A549 (cell line): Measurements from ENCODE around the gene PTPN23. TPM values are rescaled to one million over a fixed set of nuclear protein-coding genes. Genes with fewer than 3 reads are reported as not detected.
"Not testable (repeated sequence)": the region's sequence is repeated elsewhere in the genome, so short reads cannot be mapped to it uniquely, and the experiment has no call there.

Experiments used
- ATAC-seq, 2 experiments: fragments of 200-7000 bp in 1 of 2; fragments of >200 bp in 1 of 2; cut with Nextera tagmentation in 1 of 2; cut with Tn5 transposase in 1 of 2; 3 replicates each; pipeline versions ENCODE4 v1.8.0 to v1.9.1; 2018 to 2020; ENCODE audit warnings: mild to moderate bottlenecking in 1 of 2, moderate library complexity in 1 of 2
- CTCF ChIA-PET: fragments of 300-600 bp; sonication (Branson Sonifier 250); formaldehyde crosslinking; extraction: SDS; loops from one replicate; lab custom pipeline; 2021; ENCODE audit warnings: antibody characterized with exemption, inconsistent platforms; lab: Yijun Ruan, JAX
- POLR2A ChIA-PET: fragments of 350-600 bp; formaldehyde crosslinking; extraction: SDS; loops from one replicate; lab custom pipeline; 2021; ENCODE audit warnings: antibody characterized with exemption, inconsistent platforms; lab: Yijun Ruan, JAX
- DNase-seq, 2 experiments: peaks; one replicate each; pipeline versions ENCODE4 v3.0.0 to v3.0.0-alpha.2; 2011 to 2016; ENCODE audit warnings: low read depth in 1 of 2, low spot score in 1 of 2
- FAIRE-seq: peaks from 2 replicates; lab custom pipeline; 2011; peaks lifted over from hg19 to GRCh38; lab: Jason Lieb, UNC
- H3K27ac ChIP-seq, 2 experiments: fragments of >200 bp; sonication (Bioruptor Twin); formaldehyde crosslinking; 3 replicates each; pipeline ENCODE4 v1.5.1; 2016 to 2017
- H3K4me1 ChIP-seq: fragments of >200 bp; sonication (Bioruptor Twin); formaldehyde crosslinking; 3 replicates; pipeline ENCODE4 v1.6.1; 2016
- H3K4me2 ChIP-seq: fragments of >200 bp; sonication (Bioruptor Twin); formaldehyde crosslinking; 3 replicates; pipeline ENCODE4 v1.6.1; 2016
- H3K4me3 ChIP-seq: fragments of >200 bp; sonication (Bioruptor Twin); formaldehyde crosslinking; 3 replicates; pipeline ENCODE4 v1.5.1; 2016
- H3K9me3 ChIP-seq: fragments of >200 bp; sonication (Bioruptor Twin); formaldehyde crosslinking; 3 replicates; pipeline ENCODE4 v1.6.1; 2016
- ATOH8 ChIP-seq: fragments of 250-450 bp; sonication (Bioruptor Pico); IDR thresholded peaks from 2 replicates; pipeline ENCODE4 v1.5.0; 2020; ENCODE audit warnings: low read depth, mild to moderate bottlenecking, moderate library complexity
- CEBPB ChIP-seq, 2 experiments: fragments of >200 bp in 1 of 2; sonication (Bioruptor Twin) in 1 of 2; formaldehyde crosslinking in 1 of 2; IDR thresholded peaks; 2 replicates each; pipeline ENCODE4 v1.6.1; 2012 to 2016
- EHF ChIP-seq: fragments of 250-450 bp; sonication (Bioruptor Pico); IDR thresholded peaks from 2 replicates; pipeline ENCODE4 v1.5.0; 2020; ENCODE audit warnings: mild to moderate bottlenecking
- EHMT2 ChIP-seq: fragments of 200-600 bp; sonication (generic); IDR thresholded peaks from 2 replicates; pipeline ENCODE4 v1.6.1; 2016; ENCODE audit warnings: antibody characterized with exemption, low read depth, mild to moderate bottlenecking, moderate library complexity
- FOSB ChIP-seq: fragments of 250-450 bp; sonication (Bioruptor Pico); IDR thresholded peaks from 2 replicates; pipeline ENCODE4 v1.5.0; 2020; ENCODE audit warnings: mild to moderate bottlenecking, moderate library complexity
- FOXS1 ChIP-seq: fragments of 250-450 bp; sonication (Bioruptor Pico); IDR thresholded peaks from 2 replicates; pipeline ENCODE4 v1.5.0; 2020; ENCODE audit warnings: mild to moderate bottlenecking, moderate library complexity
- HDAC2 ChIP-seq: fragments of 200-600 bp; sonication (generic); IDR thresholded peaks from 2 replicates; pipeline ENCODE4 v1.6.1; 2016
- KDM5A ChIP-seq: fragments of 200-600 bp; sonication (generic); IDR thresholded peaks from 2 replicates; pipeline ENCODE4 v1.6.1; 2016; ENCODE audit warnings: antibody characterized with exemption, mild to moderate bottlenecking
- MAFK ChIP-seq: fragments of 450-650 bp; IDR thresholded peaks from 2 replicates; pipeline ENCODE4 v1.6.1; 2014; ENCODE audit not compliant: partially characterized antibody
- POLR2AphosphoS2 ChIP-seq: conservative IDR thresholded peaks from 2 replicates; pipeline ENCODE4 v1.6.1; 2012; ENCODE audit warnings: low read length, improper control_type of control experiment, inconsistent platforms
- RAD21 ChIP-seq, 2 experiments: fragments of >200 bp in 1 of 2; sonication (Bioruptor Twin) in 1 of 2; formaldehyde crosslinking in 1 of 2; IDR thresholded peaks in 1 of 2; conservative IDR thresholded peaks in 1 of 2; 2 replicates in 1 of 2; 3 replicates in 1 of 2; pipeline ENCODE4 v1.6.1; 2012 to 2018; ENCODE audit warnings: inconsistent platforms in 1 of 2
- RCOR1 ChIP-seq: fragments of 150-350 bp; IDR thresholded peaks from 2 replicates; pipeline ENCODE4 v1.6.1; 2014; ENCODE audit warnings: antibody characterized with exemption, low read length, low read depth
- RFX5 ChIP-seq: fragments of 450-650 bp; IDR thresholded peaks from 2 replicates; pipeline ENCODE4 v1.7.1; 2014; ENCODE audit warnings: antibody characterized with exemption, mild to moderate bottlenecking, moderate library complexity
- SMC3 ChIP-seq: fragments of >200 bp; sonication (Bioruptor Twin); formaldehyde crosslinking; IDR thresholded peaks from 3 replicates; pipeline ENCODE4 v1.6.1; 2018; ENCODE audit warnings: inconsistent platforms
- ZFP36 ChIP-seq: fragments of 450-650 bp; IDR thresholded peaks from 2 replicates; pipeline ENCODE4 v1.6.1; 2014; ENCODE audit warnings: borderline replicate concordance; ENCODE audit not compliant: partially characterized antibody
- ZNF302 ChIP-seq: fragments of 250-450 bp; sonication (Bioruptor Pico); IDR thresholded peaks from 2 replicates; pipeline ENCODE4 v1.9.0; 2021; ENCODE audit warnings: inconsistent platforms, mild to moderate bottlenecking, moderate library complexity
- WGBS: methylation state at CpG from one replicate; pipeline ENCODE4 v1.1.6; 2017; ENCODE audit errors: missing lambda C conversion rate; 5-methylcytosine and 5-hydroxymethylcytosine counted together
- polyA plus RNA-seq, 4 experiments: library from polyadenylated mRNA; depleted of rRNA in 3 of 4; stranded (reverse); fragments of >200 nt; fragmentation: RNase III in 1 of 4; extraction: RNeasy Plus Mini Kit Qiagen cat#74134 plus additional on column Dnase treatment in 1 of 4; gene quantifications; 2 replicates in 3 of 4; 3 replicates in 1 of 4; pipeline ENCODE4 v1.2.3, GENCODE V29; 2011 to 2017
- TF ChIP-seq, protein P1 (sequence below): fragments of >200 bp; sonication (Bioruptor Twin); formaldehyde crosslinking; IDR thresholded peaks from 3 replicates; pipeline ENCODE4 v1.5.1; 2016
- TF ChIP-seq, protein P2 (sequence below): fragments of 450-650 bp; IDR thresholded peaks from 2 replicates; pipeline ENCODE4 v1.6.1; 2014; ENCODE audit warnings: antibody characterized with exemption
- TF ChIP-seq, protein P3 (sequence below): fragments of 150-350 bp; IDR thresholded peaks from 2 replicates; pipeline ENCODE4 v1.6.1; 2014; ENCODE audit warnings: low read depth, mild to moderate bottlenecking, low read length
- TF ChIP-seq, protein P4 (sequence below): IDR thresholded peaks from 2 replicates; pipeline ENCODE4 v1.6.1; 2012; ENCODE audit warnings: low read depth, borderline replicate concordance

PTPN23 gene
- polyA plus RNA-seq, 2 of the 4 experiments (the other 2 are of a cell fraction): 1.5 to 16.8 TPM

DNA sequence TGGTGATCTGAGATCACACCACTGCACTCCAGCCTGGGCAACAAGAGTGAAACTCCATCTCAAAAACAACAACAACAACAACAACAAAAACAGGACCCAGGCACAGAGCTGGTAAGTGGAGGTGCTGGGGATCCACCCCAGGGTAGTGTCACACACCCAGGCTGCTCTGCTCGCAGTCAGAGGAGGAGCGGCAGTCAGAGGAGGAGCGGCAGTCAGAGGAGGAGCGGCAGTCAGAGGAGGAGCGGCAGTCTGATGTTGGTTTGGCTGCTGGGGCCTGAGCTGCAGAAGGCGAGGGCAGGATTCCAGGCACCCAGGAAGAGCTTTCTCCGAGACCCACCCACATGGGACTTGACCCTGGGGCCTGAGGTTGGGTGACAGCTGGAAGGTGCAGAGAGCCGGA is 10.8 kb upstream of the PTPN23 start:
- H3K4me2 ChIP-seq, ATAC-seq, FAIRE-seq, H3K4me3 ChIP-seq, H3K9me3 ChIP-seq, H3K4me1 ChIP-seq, DNase-seq, H3K27ac ChIP-seq: not testable (repeated sequence)
- 95% methylated on average over 8 of the region's 8 CpGs for WGBS
- CTCF ChIA-PET: interaction anchor here (0.7 to 2.1 kb wide), 9 partner anchors 9 to 329 kb away, joined by 3 to 8 read pairs (median 3); partner anchors contain the start of gene SETD2
- POLR2A ChIA-PET: interaction anchor here (0.9 kb wide), 1 partner anchor 11 kb away, joined by 3 read pairs; the partner anchor contains the start of gene PTPN23

GRCh38 chr3:47370887-47371697 is 9.7 kb upstream of the PTPN23 start:
- POLR2A ChIA-PET: no interaction called here
- DNase-seq: peak in 1 of 2 experiments; percentile 30
- ATAC-seq: peak; percentile 52 to 77; a peak in 4 of 6 replicates
- WGBS: 21% methylated on average over 4 of the region's 13 CpGs
- no peak overlapping the region for H3K4me2 ChIP-seq
- H3K4me1 ChIP-seq: no peaks in the 10 kb centered on the region
- H3K9me3 ChIP-seq: no peaks in the 10 kb centered on the region
- peak; percentile 58; the same call in 2 of the 3 replicates for TF ChIP-seq SMC3
- TF ChIP-seq RCOR1: no peak
- TF ChIP-seq RAD21 (conservative IDR thresholded peaks at IDR 0.05 in 1 of 2, IDR thresholded peaks at IDR 0.05 in 1 of 2): peak; percentile 43 to 69
- TF ChIP-seq POLR2AphosphoS2: no peak
- TF ChIP-seq, protein P1, sequence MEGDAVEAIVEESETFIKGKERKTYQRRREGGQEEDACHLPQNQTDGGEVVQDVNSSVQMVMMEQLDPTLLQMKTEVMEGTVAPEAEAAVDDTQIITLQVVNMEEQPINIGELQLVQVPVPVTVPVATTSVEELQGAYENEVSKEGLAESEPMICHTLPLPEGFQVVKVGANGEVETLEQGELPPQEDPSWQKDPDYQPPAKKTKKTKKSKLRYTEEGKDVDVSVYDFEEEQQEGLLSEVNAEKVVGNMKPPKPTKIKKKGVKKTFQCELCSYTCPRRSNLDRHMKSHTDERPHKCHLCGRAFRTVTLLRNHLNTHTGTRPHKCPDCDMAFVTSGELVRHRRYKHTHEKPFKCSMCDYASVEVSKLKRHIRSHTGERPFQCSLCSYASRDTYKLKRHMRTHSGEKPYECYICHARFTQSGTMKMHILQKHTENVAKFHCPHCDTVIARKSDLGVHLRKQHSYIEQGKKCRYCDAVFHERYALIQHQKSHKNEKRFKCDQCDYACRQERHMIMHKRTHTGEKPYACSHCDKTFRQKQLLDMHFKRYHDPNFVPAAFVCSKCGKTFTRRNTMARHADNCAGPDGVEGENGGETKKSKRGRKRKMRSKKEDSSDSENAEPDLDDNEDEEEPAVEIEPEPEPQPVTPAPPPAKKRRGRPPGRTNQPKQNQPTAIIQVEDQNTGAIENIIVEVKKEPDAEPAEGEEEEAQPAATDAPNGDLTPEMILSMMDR: peak; percentile 47
- no peak for TF ChIP-seq KDM5A
- TF ChIP-seq FOSB: no peak
- no peak for TF ChIP-seq ZFP36
- TF ChIP-seq RFX5: no peak
- no peak for TF ChIP-seq MAFK
- no peak for TF ChIP-seq FOXS1 (CRISPR knock-in tag)
- H3K4me3 ChIP-seq: no peak overlapping the region
- CTCF ChIA-PET: interaction anchor here (0.6 to 2.1 kb wide), 8 partner anchors 8 to 207 kb away, joined by 3 to 8 read pairs (median 3); partner anchors contain the start of gene SETD2
- no peak overlapping the region for H3K27ac ChIP-seq
- no peak for FAIRE-seq

DNA sequence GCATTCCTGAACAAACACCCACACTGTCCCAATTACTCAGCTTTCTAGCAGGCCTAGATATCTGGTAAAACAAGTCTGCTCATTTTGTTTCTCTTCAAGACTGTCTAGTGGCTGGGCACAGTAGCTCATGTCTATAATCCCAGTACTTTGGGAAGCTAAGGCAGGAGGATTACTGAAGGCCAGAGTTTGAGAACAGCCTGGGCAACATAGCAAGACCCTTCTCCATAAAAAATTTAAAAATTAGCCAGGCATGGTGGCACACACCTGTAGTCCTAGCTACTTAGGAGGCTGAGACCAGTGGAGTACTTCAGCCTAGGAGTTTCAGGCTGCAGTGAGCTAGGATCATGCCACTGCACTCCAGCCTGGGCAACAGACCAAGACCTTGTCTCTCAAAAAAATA is 6.2 kb upstream of the PTPN23 start:
- CTCF ChIA-PET: no interaction called here
- FAIRE-seq: no peak
- POLR2A ChIA-PET: no interaction called here

More for the DNA sequence above, 6.2 kb upstream of the PTPN23 start:
- DNase-seq (no peak), ATAC-seq (no peak)
- Histone ChIP-seq H3K27ac (no peak overlapping the region), H3K4me2 (no peak overlapping the region), H3K4me1 (no peaks in the 10 kb centered on the region; the same call in 2 of the 3 replicates), H3K9me3 (no peaks in the 10 kb centered on the region), H3K4me3 (no peak overlapping the region)
- TF ChIP-seq ATOH8 (CRISPR knock-in tag) (no peak), EHF (CRISPR knock-in tag) (no peak), EHMT2 (no peak), HDAC2 (no peak), RAD21 (conservative IDR thresholded peaks at IDR 0.05 in 1 of 2, IDR thresholded peaks at IDR 0.05 in 1 of 2) (no peak), FOXS1 (CRISPR knock-in tag) (no peak), CEBPB (IDR thresholded peaks at IDR 0.05) (no peak), ZNF302 (CRISPR knock-in tag) (no peak), SMC3 (no peak), RFX5 (no peak)
- TF ChIP-seq, protein P2, sequence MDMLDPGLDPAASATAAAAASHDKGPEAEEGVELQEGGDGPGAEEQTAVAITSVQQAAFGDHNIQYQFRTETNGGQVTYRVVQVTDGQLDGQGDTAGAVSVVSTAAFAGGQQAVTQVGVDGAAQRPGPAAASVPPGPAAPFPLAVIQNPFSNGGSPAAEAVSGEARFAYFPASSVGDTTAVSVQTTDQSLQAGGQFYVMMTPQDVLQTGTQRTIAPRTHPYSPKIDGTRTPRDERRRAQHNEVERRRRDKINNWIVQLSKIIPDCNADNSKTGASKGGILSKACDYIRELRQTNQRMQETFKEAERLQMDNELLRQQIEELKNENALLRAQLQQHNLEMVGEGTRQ: no peak
- TF ChIP-seq, protein P3, sequence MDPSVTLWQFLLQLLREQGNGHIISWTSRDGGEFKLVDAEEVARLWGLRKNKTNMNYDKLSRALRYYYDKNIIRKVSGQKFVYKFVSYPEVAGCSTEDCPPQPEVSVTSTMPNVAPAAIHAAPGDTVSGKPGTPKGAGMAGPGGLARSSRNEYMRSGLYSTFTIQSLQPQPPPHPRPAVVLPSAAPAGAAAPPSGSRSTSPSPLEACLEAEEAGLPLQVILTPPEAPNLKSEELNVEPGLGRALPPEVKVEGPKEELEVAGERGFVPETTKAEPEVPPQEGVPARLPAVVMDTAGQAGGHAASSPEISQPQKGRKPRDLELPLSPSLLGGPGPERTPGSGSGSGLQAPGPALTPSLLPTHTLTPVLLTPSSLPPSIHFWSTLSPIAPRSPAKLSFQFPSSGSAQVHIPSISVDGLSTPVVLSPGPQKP: no peak
- TF ChIP-seq, protein P4, sequence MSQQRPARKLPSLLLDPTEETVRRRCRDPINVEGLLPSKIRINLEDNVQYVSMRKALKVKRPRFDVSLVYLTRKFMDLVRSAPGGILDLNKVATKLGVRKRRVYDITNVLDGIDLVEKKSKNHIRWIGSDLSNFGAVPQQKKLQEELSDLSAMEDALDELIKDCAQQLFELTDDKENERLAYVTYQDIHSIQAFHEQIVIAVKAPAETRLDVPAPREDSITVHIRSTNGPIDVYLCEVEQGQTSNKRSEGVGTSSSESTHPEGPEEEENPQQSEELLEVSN: no peak
